Measurements from ENCODE around the gene ALDH4A1. TPM values are rescaled to one million over a fixed set of nuclear protein-coding genes. Genes with fewer than 3 reads are reported as not detected.

Gene ALDH4A1
- total RNA-seq, 2 donors from 2014 or later, result 4.7 to 15.5 TPM

DNA sequence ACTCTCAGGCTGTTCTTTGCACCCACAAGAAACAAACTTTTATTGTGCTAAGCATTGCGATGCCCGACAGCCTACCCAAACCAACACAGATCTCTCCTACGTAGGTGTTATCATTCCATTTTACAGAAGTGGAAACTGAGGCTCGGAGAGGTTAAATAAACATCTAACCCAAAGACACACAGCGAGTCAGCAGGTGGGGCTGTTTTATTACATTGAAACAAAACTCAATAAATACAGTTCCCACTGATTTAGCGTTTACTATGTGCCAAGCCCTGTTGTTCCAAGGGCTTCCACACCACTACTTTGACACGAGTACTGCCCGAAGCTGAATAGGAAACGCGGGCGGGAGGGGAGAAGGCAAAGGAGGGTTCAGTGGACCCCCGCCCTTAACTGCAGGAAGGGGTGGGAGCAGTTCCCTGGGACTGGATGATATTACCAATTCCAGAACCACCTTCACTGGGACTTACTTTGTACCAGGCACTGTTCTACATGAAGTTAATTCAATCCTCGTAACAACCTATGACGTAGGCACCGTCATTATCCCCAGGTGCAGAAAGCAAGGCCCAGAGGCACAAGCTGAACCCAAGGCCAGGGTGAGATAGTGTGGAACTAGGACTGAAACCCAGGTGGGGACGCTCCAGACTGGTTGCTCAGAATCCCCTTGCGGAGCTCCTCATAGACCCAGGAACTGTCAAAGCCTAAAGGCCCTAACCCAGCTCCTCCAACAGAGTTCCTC lies 19.3 kb upstream of the ALDH4A1 start:
- no peaks in the 10 kb centered on the region for H3K27me3 ChIP-seq
- TF ChIP-seq, protein P1, sequence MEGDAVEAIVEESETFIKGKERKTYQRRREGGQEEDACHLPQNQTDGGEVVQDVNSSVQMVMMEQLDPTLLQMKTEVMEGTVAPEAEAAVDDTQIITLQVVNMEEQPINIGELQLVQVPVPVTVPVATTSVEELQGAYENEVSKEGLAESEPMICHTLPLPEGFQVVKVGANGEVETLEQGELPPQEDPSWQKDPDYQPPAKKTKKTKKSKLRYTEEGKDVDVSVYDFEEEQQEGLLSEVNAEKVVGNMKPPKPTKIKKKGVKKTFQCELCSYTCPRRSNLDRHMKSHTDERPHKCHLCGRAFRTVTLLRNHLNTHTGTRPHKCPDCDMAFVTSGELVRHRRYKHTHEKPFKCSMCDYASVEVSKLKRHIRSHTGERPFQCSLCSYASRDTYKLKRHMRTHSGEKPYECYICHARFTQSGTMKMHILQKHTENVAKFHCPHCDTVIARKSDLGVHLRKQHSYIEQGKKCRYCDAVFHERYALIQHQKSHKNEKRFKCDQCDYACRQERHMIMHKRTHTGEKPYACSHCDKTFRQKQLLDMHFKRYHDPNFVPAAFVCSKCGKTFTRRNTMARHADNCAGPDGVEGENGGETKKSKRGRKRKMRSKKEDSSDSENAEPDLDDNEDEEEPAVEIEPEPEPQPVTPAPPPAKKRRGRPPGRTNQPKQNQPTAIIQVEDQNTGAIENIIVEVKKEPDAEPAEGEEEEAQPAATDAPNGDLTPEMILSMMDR (IDR thresholded peaks at IDR 0.05), result peak in 2 of 7 experiments; percentile 10 to 17
- TF ChIP-seq POLR2A (IDR thresholded peaks at IDR 0.05), result no peak
- H3K4me1 ChIP-seq, result peaks cover 42% of the 10 kb centered on the region
- H3K9me3 ChIP-seq, result no peaks in the 10 kb centered on the region
- DNase-seq, result no peak
- intact Hi-C loops (cut with DNase I), result no loop called here
- H3K4me3 ChIP-seq, result no peak overlapping the region
- 72 to 75% methylated on average over 16 to 17 of the region's 17 CpGs for WGBS, 2 donors
- peaks cover 3 to 5% of the 10 kb centered on the region in 2 donors for H3K36me3 ChIP-seq (replicated peaks in 1 of 2; ENCODE audit: insufficient read depth in 1 of 2, low read depth in 2 of 2)
- ATAC-seq, result no peak
- peak overlapping the region in 3 of 4 donors; percentile 70 to 81 (median 81) for H3K27ac ChIP-seq

DNA sequence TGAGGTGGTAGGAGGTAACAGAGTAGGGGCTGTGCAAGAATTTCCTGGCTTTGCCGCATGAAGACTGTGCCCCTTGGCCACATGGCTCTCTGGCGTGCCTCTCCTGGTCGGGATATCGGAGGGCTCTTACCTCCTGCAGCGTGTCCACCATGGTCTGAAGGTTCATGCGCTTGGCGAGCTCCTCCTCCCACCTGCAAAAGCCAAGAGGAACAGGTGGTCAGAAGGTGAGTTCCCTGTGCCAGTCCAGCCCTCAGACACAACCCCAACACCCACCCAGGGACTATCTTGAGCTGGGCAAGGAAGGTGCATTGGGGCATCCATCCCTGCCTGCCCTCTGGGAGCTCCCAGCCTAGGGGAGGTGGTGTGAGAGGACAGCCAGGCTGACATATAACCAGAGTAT lies 18.6 kb upstream of the ALDH4A1 start:
- Histone ChIP-seq H3K27ac (no peak overlapping the region), H3K36me3 (replicated peaks in 1 of 2; ENCODE audit: insufficient read depth in 1 of 2, low read depth in 2 of 2) (peaks cover 3 to 10% of the 10 kb centered on the region in 2 donors), H3K27me3 (no peaks in the 10 kb centered on the region), H3K4me3 (no peak overlapping the region), H3K9me3 (no peaks in the 10 kb centered on the region), H3K4me1 (peaks cover 35% of the 10 kb centered on the region)
- DNase-seq, result no peak
- intact Hi-C loops (cut with DNase I), result no loop called here
- no peak for ATAC-seq
- TF ChIP-seq POLR2A (IDR thresholded peaks at IDR 0.05), result no peak
- TF ChIP-seq, protein P1 (IDR thresholded peaks at IDR 0.05), result no peak
- WGBS, 2 donors, result 78 to 87% methylated on average over 7 of the region's 7 CpGs

DNA sequence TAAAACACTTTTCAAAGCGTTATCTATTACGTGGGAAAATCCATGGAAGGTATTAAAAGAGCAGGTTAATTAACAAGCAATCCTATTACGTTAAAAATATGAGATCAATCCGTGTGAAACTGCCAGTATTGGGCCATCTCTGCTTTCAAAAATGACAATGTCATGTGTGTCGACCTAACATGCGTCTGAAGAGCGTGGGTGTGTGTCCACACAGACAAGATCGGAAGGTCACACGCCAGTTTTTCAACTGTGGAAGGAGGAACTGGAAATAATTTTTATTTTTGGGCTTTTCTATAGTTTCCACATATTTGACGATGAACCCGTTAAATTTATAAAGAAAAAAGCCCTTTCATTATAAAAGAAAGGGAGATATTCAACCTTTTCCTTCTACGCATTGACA lies 17.6 kb upstream of the ALDH4A1 start:
- intact Hi-C loops (cut with DNase I), result loop anchor here (10.0 kb wide), 1 partner anchor 85 kb away; no protein-coding TSS in a partner anchor
- no peak overlapping the region for H3K27ac ChIP-seq
- WGBS, 2 donors, result 79 to 82% methylated on average over 12 of the region's 12 CpGs
- peaks cover 3 to 13% of the 10 kb centered on the region in 2 donors for H3K36me3 ChIP-seq (replicated peaks in 1 of 2; ENCODE audit: insufficient read depth in 1 of 2, low read depth in 2 of 2)
- H3K4me3 ChIP-seq, result no peak overlapping the region
- no peak for ATAC-seq
- no peaks in the 10 kb centered on the region for H3K27me3 ChIP-seq
- TF ChIP-seq POLR2A (IDR thresholded peaks at IDR 0.05), result no peak
- TF ChIP-seq, protein P1 (IDR thresholded peaks at IDR 0.05), result no peak
- H3K4me1 ChIP-seq, result peaks cover 35% of the 10 kb centered on the region
- no peaks in the 10 kb centered on the region for H3K9me3 ChIP-seq
- DNase-seq, result no peak

DNA sequence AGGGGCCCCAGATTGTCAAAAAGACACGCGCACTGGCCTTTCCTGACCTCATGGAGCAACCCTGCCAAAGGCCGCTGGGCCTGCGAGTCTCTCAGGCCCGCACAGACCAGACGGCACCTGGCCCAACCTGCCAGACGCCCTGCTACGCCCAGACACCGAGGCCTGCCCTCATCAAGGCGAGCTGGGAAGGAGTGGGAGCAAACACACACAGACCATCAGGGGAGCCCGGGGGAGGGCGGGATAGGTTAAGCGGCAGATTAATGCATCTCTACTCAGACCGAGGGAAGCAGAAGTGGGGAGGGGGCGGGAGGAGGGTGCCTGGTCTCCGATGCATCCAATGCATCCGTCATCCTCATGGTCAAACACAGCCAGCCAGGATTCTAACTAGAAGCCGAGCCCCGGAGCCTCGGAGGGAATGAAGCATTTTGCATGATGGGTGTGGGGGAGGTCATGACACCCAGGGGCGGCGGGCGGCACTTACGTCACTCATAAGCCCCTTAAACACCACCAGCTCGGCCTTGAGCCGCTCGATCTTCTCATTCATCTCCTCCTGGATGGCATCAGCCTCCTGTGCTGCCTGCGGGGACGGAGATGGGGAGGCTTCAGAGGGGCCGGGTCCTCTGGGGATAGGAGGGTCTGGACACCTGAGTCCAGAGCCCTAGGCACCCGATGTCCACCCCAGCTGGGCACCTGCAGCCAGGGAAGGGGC lies 17.0 kb upstream of the ALDH4A1 start:
- no peak for ATAC-seq
- Histone ChIP-seq H3K36me3 (replicated peaks in 1 of 2; ENCODE audit: insufficient read depth in 1 of 2, low read depth in 2 of 2) (peaks cover 3 to 13% of the 10 kb centered on the region in 2 donors), H3K4me3 (no peak overlapping the region), H3K9me3 (no peaks in the 10 kb centered on the region), H3K27me3 (no peaks in the 10 kb centered on the region), H3K27ac (no peak overlapping the region), H3K4me1 (peaks cover 30% of the 10 kb centered on the region)
- 84 to 87% methylated on average over 15 to 31 of the region's 31 CpGs for WGBS, 2 donors
- no peak for DNase-seq
- TF ChIP-seq, protein P1 (IDR thresholded peaks at IDR 0.05), result no peak
- TF ChIP-seq POLR2A (IDR thresholded peaks at IDR 0.05), result no peak
- intact Hi-C loops (cut with DNase I), result loop anchor here (10.0 kb wide), 1 partner anchor 85 kb away; no protein-coding TSS in a partner anchor
